ENCODE measurements around the gene PHC1. TPM values are rescaled to one million over a fixed set of nuclear protein-coding genes. Genes with fewer than 3 reads are reported as not detected.

Gene PHC1
- total and polyA plus RNA-seq, 3 donors from 2014 or later: 112 to 154 (median 134) TPM

DNA sequence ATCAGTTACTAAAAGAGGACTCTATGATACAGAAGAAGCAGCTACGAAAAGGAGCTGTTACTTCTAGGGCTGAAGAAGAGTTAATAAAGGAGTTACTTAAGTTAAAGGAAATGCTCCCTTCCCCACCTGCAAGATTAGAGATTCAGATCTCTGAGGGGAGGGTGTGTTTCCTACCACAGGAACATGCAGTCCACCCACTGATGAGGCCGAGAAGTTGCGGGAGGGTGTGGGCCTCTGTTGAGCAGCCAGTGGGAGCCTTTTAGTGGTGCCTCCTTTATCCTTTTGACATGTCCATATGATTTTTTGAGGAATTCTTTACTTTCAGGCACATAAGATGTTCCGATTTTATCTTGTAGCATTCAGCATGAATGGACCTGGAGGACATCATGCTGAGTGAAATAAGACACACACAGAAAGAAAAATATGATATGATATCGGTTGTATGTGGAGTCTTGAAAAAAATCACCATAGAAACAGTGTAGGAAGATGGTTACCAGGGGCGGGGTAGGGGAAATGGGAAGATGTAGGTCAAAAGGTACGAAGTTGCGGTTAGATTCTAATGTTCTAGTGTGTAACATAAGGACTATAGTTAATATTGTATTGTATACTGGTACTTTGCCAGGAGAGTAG, 39.6 kb downstream of the PHC1 start:
- no peak for DNase-seq
- 91 to 93% methylated on average over 8 of the region's 8 CpGs for WGBS, 2 donors
- Histone ChIP-seq H3K36me3 (ENCODE audit: low read depth, missing control alignments) (no peaks in the 10 kb centered on the region), H3K27ac (no peak overlapping the region), H3K27me3 (no peaks in the 10 kb centered on the region), H3K4me3 (no peak overlapping the region), H3K9me3 (no peaks in the 10 kb centered on the region), H3K4me1 (no peaks in the 10 kb centered on the region)
- TF ChIP-seq, protein P1, sequence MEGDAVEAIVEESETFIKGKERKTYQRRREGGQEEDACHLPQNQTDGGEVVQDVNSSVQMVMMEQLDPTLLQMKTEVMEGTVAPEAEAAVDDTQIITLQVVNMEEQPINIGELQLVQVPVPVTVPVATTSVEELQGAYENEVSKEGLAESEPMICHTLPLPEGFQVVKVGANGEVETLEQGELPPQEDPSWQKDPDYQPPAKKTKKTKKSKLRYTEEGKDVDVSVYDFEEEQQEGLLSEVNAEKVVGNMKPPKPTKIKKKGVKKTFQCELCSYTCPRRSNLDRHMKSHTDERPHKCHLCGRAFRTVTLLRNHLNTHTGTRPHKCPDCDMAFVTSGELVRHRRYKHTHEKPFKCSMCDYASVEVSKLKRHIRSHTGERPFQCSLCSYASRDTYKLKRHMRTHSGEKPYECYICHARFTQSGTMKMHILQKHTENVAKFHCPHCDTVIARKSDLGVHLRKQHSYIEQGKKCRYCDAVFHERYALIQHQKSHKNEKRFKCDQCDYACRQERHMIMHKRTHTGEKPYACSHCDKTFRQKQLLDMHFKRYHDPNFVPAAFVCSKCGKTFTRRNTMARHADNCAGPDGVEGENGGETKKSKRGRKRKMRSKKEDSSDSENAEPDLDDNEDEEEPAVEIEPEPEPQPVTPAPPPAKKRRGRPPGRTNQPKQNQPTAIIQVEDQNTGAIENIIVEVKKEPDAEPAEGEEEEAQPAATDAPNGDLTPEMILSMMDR (IDR thresholded peaks at IDR 0.05): no peak
- no peak for TF ChIP-seq POLR2A (IDR thresholded peaks at IDR 0.05)
- intact Hi-C loops (cut with DNase I; ENCODE audit: low total_unique reads): no loop called here

DNA sequence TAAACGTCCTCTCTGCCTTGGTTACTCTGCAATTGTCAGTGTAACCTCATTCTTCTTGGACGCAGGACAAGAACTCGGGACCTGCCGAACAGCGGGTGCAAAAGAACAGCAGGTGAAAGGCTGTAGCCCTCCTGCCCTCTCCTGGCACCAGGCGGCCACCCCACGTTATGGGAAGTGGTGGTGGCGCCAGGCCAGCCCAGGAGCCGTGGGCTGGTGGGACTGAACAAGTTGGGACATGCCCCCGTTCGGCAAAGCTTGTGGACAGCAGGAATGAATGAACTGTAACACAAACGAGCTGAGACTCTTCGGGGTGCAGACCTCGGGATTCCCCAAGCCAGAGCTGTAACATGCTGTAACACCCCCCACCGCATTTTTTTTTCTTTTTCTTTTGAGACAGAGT, 41.8 kb downstream of the PHC1 start:
- H3K9me3 ChIP-seq: no peaks in the 10 kb centered on the region
- 44 to 79% methylated on average over 15 of the region's 15 CpGs for WGBS, 2 donors
- no peaks in the 10 kb centered on the region for H3K27me3 ChIP-seq
- H3K4me1 ChIP-seq: no peaks in the 10 kb centered on the region
- no peak overlapping the region for H3K4me3 ChIP-seq
- H3K36me3 ChIP-seq (ENCODE audit: low read depth, missing control alignments): no peaks in the 10 kb centered on the region
- H3K27ac ChIP-seq: no peak overlapping the region
- no peak for DNase-seq
- TF ChIP-seq, protein P1 (IDR thresholded peaks at IDR 0.05): no peak
- no peak for TF ChIP-seq POLR2A (IDR thresholded peaks at IDR 0.05)
- intact Hi-C loops (cut with DNase I; ENCODE audit: low total_unique reads): no loop called here

DNA sequence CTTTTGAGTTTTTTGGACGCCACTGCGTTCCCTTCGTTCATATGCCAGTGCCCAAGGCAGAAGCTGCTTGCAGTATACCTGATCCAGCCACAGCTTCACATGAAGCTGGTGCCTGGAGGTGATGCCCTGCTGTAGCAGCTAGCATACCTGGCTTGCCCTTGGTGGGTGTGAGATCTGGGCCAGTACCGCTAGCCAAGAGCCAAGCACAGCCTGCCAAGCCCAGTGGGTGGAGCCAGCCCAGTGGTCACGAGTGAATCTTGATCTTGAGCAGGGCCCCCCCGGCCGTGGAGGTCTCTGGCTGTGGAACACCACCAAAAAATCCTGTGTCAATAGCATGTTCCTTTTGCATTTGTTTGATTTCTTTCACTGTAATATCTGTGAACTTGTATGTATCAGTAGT, 42.5 kb downstream of the PHC1 start:
- no peak for DNase-seq
- 56 to 68% methylated on average over 7 of the region's 7 CpGs for WGBS, 2 donors
- H3K27me3 ChIP-seq: no peaks in the 10 kb centered on the region
- no peaks in the 10 kb centered on the region for H3K9me3 ChIP-seq
- H3K36me3 ChIP-seq (ENCODE audit: low read depth, missing control alignments): no peaks in the 10 kb centered on the region
- intact Hi-C loops (cut with DNase I; ENCODE audit: low total_unique reads): no loop called here
- no peaks in the 10 kb centered on the region for H3K4me1 ChIP-seq
- H3K4me3 ChIP-seq: no peak overlapping the region
- no peak for TF ChIP-seq POLR2A (IDR thresholded peaks at IDR 0.05)
- TF ChIP-seq, protein P1 (IDR thresholded peaks at IDR 0.05): no peak
- H3K27ac ChIP-seq: no peak overlapping the region

DNA sequence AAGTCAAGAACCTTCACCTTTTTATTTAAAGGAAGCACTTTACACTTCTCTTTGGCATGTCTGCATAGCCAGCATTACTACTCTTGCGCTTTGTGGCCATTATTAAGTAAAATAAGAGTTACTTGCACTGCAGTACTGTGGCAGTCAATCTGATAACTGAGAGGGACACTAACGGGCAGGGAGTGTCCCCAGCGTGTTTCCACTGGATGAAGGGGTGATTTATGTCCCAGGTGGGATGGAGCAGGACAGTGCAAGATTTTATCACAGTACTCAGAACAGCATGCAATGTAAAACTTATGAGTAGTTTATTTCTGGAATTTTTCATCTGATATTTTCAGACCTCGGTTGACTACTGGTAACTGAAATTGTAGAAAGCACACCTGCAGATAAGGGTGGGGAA, 43.3 kb downstream of the PHC1 start:
- TF ChIP-seq, protein P1 (IDR thresholded peaks at IDR 0.05): no peak
- TF ChIP-seq POLR2A (IDR thresholded peaks at IDR 0.05): no peak
- Histone ChIP-seq H3K4me1 (no peaks in the 10 kb centered on the region), H3K36me3 (ENCODE audit: low read depth, missing control alignments) (no peaks in the 10 kb centered on the region), H3K9me3 (no peaks in the 10 kb centered on the region), H3K27me3 (no peaks in the 10 kb centered on the region), H3K4me3 (no peak overlapping the region), H3K27ac (no peak overlapping the region)
- intact Hi-C loops (cut with DNase I; ENCODE audit: low total_unique reads): no loop called here
- no peak for DNase-seq
- 58 to 70% methylated on average over 4 of the region's 4 CpGs for WGBS, 2 donors

DNA sequence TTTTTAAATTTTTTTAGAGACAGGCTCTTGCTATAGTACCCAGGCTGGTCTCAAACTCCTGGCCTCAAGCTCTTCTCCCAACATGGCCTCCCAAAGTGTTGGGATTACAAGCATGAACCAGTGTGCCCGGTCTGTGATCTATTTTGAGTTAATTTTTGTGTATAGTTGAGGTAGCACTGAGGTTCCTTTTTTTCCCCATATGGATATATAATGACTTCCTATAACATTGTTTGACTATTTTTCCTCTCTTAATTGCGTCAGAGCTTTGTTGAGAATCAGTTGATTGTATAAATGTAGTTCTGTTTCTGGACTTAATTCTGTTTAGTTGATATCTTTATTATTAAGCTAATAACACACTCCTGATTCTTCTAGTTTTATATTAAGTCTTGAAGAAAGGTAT, 43.8 kb downstream of the PHC1 start:
- no peak for DNase-seq
- H3K27ac ChIP-seq: no peak overlapping the region
- intact Hi-C loops (cut with DNase I; ENCODE audit: low total_unique reads): no loop called here
- no peaks in the 10 kb centered on the region for H3K9me3 ChIP-seq
- no peaks in the 10 kb centered on the region for H3K36me3 ChIP-seq (ENCODE audit: low read depth, missing control alignments)
- no peaks in the 10 kb centered on the region for H3K27me3 ChIP-seq
- TF ChIP-seq, protein P1 (IDR thresholded peaks at IDR 0.05): no peak
- TF ChIP-seq POLR2A (IDR thresholded peaks at IDR 0.05): no peak
- no peaks in the 10 kb centered on the region for H3K4me1 ChIP-seq
- H3K4me3 ChIP-seq: no peak overlapping the region
- 86 to 91% methylated on average over 2 of the region's 2 CpGs for WGBS, 2 donors

Data from testis (tissue), 3 donors.